ENCODE data around the gene DAND5.

Gene DAND5

GRCh38 chr19:13022859-13023636 is 53.7 kb downstream of the DAND5 start:
- TF ChIP-seq, protein P1, sequence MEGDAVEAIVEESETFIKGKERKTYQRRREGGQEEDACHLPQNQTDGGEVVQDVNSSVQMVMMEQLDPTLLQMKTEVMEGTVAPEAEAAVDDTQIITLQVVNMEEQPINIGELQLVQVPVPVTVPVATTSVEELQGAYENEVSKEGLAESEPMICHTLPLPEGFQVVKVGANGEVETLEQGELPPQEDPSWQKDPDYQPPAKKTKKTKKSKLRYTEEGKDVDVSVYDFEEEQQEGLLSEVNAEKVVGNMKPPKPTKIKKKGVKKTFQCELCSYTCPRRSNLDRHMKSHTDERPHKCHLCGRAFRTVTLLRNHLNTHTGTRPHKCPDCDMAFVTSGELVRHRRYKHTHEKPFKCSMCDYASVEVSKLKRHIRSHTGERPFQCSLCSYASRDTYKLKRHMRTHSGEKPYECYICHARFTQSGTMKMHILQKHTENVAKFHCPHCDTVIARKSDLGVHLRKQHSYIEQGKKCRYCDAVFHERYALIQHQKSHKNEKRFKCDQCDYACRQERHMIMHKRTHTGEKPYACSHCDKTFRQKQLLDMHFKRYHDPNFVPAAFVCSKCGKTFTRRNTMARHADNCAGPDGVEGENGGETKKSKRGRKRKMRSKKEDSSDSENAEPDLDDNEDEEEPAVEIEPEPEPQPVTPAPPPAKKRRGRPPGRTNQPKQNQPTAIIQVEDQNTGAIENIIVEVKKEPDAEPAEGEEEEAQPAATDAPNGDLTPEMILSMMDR (IDR thresholded peaks at IDR 0.05; ENCODE audit: borderline replicate concordance, control extremely low read depth, extremely low read depth, insufficient read depth, missing control alignments): no peak
- peak; percentile 77 for DNase-seq (ENCODE audit: low spot score)
- in situ Hi-C loops (cut with MboI; ENCODE audit: low sequenced_read_pairs, unreplicated experiment): no loop called here

GRCh38 chr19:13023656-13024055 is 54.3 kb downstream of the DAND5 start:
- DNase-seq (ENCODE audit: low spot score): no peak
- in situ Hi-C loops (cut with MboI; ENCODE audit: low sequenced_read_pairs, unreplicated experiment): no loop called here
- TF ChIP-seq, protein P1 (IDR thresholded peaks at IDR 0.05; ENCODE audit: borderline replicate concordance, control extremely low read depth, extremely low read depth, insufficient read depth, missing control alignments): no peak

Data from GM13976 (cell line).